HG02642 (cell line): ENCODE results near the gene PIK3CD.
"Not testable (repeated sequence)": the region's sequence is repeated elsewhere in the genome, so short reads cannot be mapped to it uniquely, and the experiment has no call there.

Source experiments
- ATAC-seq: cut with Tn5 transposase; IDR thresholded peaks from one replicate; pipeline ENCODE4 v1.9.1; 2021; ENCODE audit warnings: mild to moderate bottlenecking; ENCODE audit not compliant: unreplicated experiment, poor library complexity

The PIK3CD gene

GRCh38 chr1:9730096-9730901 lies 78.8 kb downstream of the PIK3CD start:
- ATAC-seq: no peak

- no peak for ATAC-seq
Measured at GRCh38 chr1:9731051-9731537, 79.6 kb downstream of the PIK3CD start.

- ATAC-seq: no peak
Measured at GRCh38 chr1:9731561-9731960, 80.0 kb downstream of the PIK3CD start.

- no peak for ATAC-seq
Measured at GRCh38 chr1:9732123-9732971, 80.8 kb downstream of the PIK3CD start.

- ATAC-seq: no peak
Measured at GRCh38 chr1:9733160-9733789, 81.7 kb downstream of the PIK3CD start.

- ATAC-seq: no peak
Measured at GRCh38 chr1:9735800-9736199, 84.3 kb downstream of the PIK3CD start.

- ATAC-seq: no peak
Measured at GRCh38 chr1:9736241-9736640, 84.7 kb downstream of the PIK3CD start.

GRCh38 chr1:9737057-9737456 lies 85.5 kb downstream of the PIK3CD start:
- ATAC-seq: no peak

GRCh38 chr1:9737671-9738070 lies 86.1 kb downstream of the PIK3CD start:
- no peak for ATAC-seq

GRCh38 chr1:9744106-9744799 lies 92.7 kb downstream of the PIK3CD start:
- ATAC-seq: no peak

GRCh38 chr1:9746211-9746610 lies 94.7 kb downstream of the PIK3CD start:
- no peak for ATAC-seq

- ATAC-seq: no peak
Measured at GRCh38 chr1:9746651-9747050, 95.1 kb downstream of the PIK3CD start.

- not testable (repeated sequence) for ATAC-seq
Measured at GRCh38 chr1:9748391-9748790, 96.9 kb downstream of the PIK3CD start.

GRCh38 chr1:9749361-9749760 lies 97.8 kb downstream of the PIK3CD start:
- ATAC-seq: no peak

- ATAC-seq: no peak
Measured at GRCh38 chr1:9751971-9752370, 100.4 kb downstream of the PIK3CD start.

GRCh38 chr1:9753121-9753531 lies 101.6 kb downstream of the PIK3CD start:
- ATAC-seq: no peak

GRCh38 chr1:9755441-9755995 lies 104.0 kb downstream of the PIK3CD start:
- no peak for ATAC-seq

GRCh38 chr1:9758559-9759121 lies 107.1 kb downstream of the PIK3CD start:
- no peak for ATAC-seq

GRCh38 chr1:9759939-9760338 lies 108.4 kb downstream of the PIK3CD start:
- no peak for ATAC-seq

GRCh38 chr1:9760824-9761223 lies 109.3 kb downstream of the PIK3CD start:
- no peak for ATAC-seq
